Ovary (tissue), 9 donors: ENCODE results near the gene HSPB1. TPM values are rescaled to one million over a fixed set of nuclear protein-coding genes. Genes with fewer than 3 reads are reported as not detected.
A peak's percentile ranks its signal among the peaks of the same experiment; 100 is the strongest.
"Not testable (repeated sequence)": the region's sequence is repeated elsewhere in the genome, so short reads cannot be mapped to it uniquely, and the experiment has no call there.

ENCODE experiments used
- DNase-seq, 5 donors: peaks; one replicate each; pipeline ENCODE4 v3.0.0-alpha.2; 2019 to 2020
- H3K27ac ChIP-seq, 2 donors: fragments of 200-600 bp; one replicate each; pipeline versions ENCODE4 v1.5.1 to v1.8.0; 2019 to 2022
- H3K27me3 ChIP-seq: fragments of 200-600 bp; one replicate; pipeline ENCODE4 v1.8.0; 2022
- H3K36me3 ChIP-seq: fragments of 200-600 bp; sonication (generic); one replicate; pipeline ENCODE4 v1.5.1; 2019
- H3K4me1 ChIP-seq: one replicate; pipeline ENCODE4 v1.8.1; 2013; ENCODE audit warnings: mild to moderate bottlenecking, moderate library complexity; ENCODE audit not compliant: insufficient read depth
- H3K4me3 ChIP-seq: fragments of 200-600 bp; sonication (generic); one replicate; pipeline ENCODE4 v1.5.1; 2017
- H3K9me3 ChIP-seq, 2 donors: fragments of 200-600 bp in 1 of 2; sonication (generic) in 1 of 2; one replicate each; pipeline versions ENCODE4 v1.5.1 to v1.8.1; 2013 to 2019; ENCODE audit warnings: mild to moderate bottlenecking in 1 of 2, moderate library complexity in 1 of 2
- CTCF ChIP-seq, 3 donors: fragments of 450-650 bp in 2 of 3; fragments of 200-600 bp in 1 of 3; IDR thresholded peaks; one replicate each; pipeline versions ENCODE4 v1.5.1 to v1.8.0; 2016 to 2022; ENCODE audit warnings: antibody characterized with exemption in 3 of 3, mild to moderate bottlenecking in 1 of 3
- EP300 ChIP-seq: sonication (generic); formaldehyde crosslinking; IDR thresholded peaks from one replicate; pipeline ENCODE4 v1.6.1; 2017; ENCODE audit warnings: antibody characterized with exemption
- POLR2A ChIP-seq: fragments of 450-650 bp; IDR thresholded peaks from one replicate; pipeline ENCODE4 v1.6.1; 2017; ENCODE audit warnings: antibody characterized with exemption, mild to moderate bottlenecking, moderate library complexity
- WGBS, 3 donors: extraction: QIAGEN DNeasy Blood & Tissue Kit in 1 of 3; methylation state at CpG; one replicate each; pipeline versions ENCODE4 v1.1.5 to v1.1.7; 2013 to 2017; 5-methylcytosine and 5-hydroxymethylcytosine counted together
- intact Hi-C, 4 donors: fragments of 100-400 bp; cut with DNase I; formaldehyde crosslinking; loops; one replicate each; pipeline versions ENCODE4 v1.11.0 to v1.15.1; 2022 to 2023
- polyA plus RNA-seq, 2 donors: library from polyadenylated mRNA; stranded (reverse); fragments of 200-250 nt in 1 of 2; fragments of 350-450 nt in 1 of 2; fragmentation: Illumina TruSeq in 1 of 2; extraction: RNeasy Lipid Tissue Mini Kit (QIAGEN cat#74804) in 1 of 2; gene quantifications; one replicate each; pipeline ENCODE4 v1.2.3, GENCODE V29; 2013 to 2014
- total RNA-seq, 7 donors: library from RNA; depleted of rRNA in 2 of 7; stranded (reverse); fragments of >200 nt in 2 of 7; fragmentation: NEBNext Ultra II Directional in 3 of 7; extraction: Animal tissue kit (Norgen Biotek cat#: 25700) in 3 of 7; gene quantifications; one replicate each; pipeline versions ENCODE4 v1.1.0 to v1.2.4, GENCODE V29; 2016 to 2023
- donor health status: DM: no; HTN: no; CAD: no; lungs with moderate emphysema.
- donor health status: DM: no; HTN: no; CAD: no.
- donor health status: Bipolar disorder and iron deficiency.
- donor health status: DM: yes; HTN: yes; CAD: no.
- donor health status: DM: no; HTN: no; CAD: no.
- donor health status: DM: yes; HTN: yes; CAD: no.

The HSPB1 gene
- total and polyA plus RNA-seq, 9 donors: 5.7 to 913 (median 430) TPM

DNA sequence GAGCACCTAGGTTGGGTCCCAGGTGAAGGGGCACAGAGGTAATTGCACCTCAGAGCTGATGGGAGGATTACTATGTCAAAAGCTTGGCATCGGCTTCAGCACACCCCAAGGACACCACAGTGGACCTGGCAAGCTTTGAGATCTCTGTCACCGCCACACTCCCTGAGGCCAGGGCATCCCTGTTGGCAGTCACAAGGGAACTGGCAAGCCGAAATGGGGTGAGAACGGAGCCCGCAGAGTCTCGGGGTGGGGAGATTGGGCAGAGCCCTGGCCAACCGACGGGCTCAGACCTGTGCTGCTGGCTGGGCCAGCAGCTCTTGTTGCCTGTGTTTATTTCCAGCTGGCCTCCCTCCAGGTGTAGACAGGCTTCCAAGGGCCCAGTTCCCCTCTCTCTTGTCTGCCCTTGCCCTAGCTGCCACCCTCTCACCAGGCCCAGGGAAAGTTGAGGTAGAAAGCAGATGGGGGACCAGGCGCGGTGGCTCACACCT is 2.5 kb downstream of the HSPB1 start:
- Histone ChIP-seq H3K27ac (peak overlapping the region in 1 of 2 donors; percentile 99), H3K4me3 (no peak overlapping the region), H3K27me3 (no peaks in the 10 kb centered on the region), H3K4me1 (peaks cover 9% of the 10 kb centered on the region), H3K36me3 (no peaks in the 10 kb centered on the region), H3K9me3 (no peaks in the 10 kb centered on the region)
- DNase-seq: peak in 4 of 5 donors; percentile 52 to 70 (median 62)
- intact Hi-C loops: no loop called here
- TF ChIP-seq CTCF (IDR thresholded peaks at IDR 0.05) (no peak), EP300 (no peak), POLR2A (no peak)
- WGBS, 3 donors: 43 to 48% (median 45%) methylated on average over 10 of the region's 10 CpGs

- H3K27me3 ChIP-seq, H3K4me3 ChIP-seq, H3K4me1 ChIP-seq, H3K36me3 ChIP-seq, H3K9me3 ChIP-seq, intact Hi-C loops, H3K27ac ChIP-seq, DNase-seq: not testable (repeated sequence)
- 87 to 92% (median 91%) methylated on average over 12 of the region's 12 CpGs for WGBS, 3 donors
These were observed 6.4 kb downstream of the HSPB1 start for GRCh38 chr7:76308874-76309273.

- not testable (repeated sequence) for H3K36me3 ChIP-seq
- intact Hi-C loops: loop anchor here in 3 of 4 donors (5.0 to 10.0 kb wide), 3 partner anchors 122 to 145 kb away; no protein-coding TSS in a partner anchor
- 94 to 96% (median 96%) methylated on average over 42 to 50 of the region's 50 CpGs for WGBS, 3 donors
These were observed 7.0 kb downstream of the HSPB1 start for GRCh38 chr7:76309341-76310101.

DNA sequence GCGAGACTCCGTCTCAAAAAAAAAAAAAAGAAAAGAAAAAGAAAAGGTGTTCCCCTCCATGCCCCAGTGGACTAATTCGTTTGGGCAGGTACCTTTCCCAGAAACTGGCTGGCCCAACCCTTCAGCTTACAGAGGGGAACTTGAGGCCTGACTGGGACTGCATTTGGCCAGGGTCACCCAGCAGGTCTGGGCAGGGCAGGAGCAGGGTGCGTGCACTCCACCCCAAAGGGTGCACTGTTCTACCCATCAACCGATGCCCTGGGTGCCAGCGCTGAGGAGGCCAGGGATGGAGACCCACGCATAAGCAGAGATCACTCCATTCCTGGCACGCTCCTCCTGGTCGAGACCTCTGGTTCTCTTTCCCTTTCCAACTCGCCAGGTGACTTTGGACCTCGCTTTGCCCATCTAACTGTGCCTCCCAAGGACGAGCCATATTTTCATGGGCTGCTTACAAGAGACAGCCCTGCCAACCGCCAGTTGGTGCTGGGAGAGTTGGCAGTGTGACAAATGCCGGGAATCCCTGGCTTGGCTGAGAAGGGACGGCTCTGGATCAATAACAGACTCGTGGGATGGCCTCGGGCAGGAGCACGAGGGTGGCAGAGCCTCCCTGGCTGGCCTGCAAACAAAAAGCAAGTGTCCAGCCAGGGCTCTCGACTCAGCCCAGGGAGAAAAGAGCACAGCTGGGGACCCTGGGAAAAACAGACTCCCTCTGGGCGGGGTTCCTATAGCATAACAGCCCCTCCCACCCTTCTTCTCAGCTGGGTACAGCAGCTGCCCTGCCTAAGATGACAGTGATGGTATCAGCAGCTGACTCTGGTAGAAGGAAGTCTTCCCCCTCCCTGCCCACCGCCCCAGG is 7.9 kb downstream of the HSPB1 start:
- Histone ChIP-seq H3K4me3 (no peak overlapping the region), H3K27me3 (no peaks in the 10 kb centered on the region), H3K9me3 (no peaks in the 10 kb centered on the region), H3K36me3 (no peaks in the 10 kb centered on the region), H3K27ac (peak overlapping the region in 1 of 2 donors; percentile 10), H3K4me1 (no peaks in the 10 kb centered on the region)
- WGBS, 3 donors: 58 to 71% (median 65%) methylated on average over 21 of the region's 21 CpGs
- DNase-seq: no peak
- intact Hi-C loops: loop anchor here in 3 of 4 donors (5.0 to 10.0 kb wide), 3 partner anchors 123 to 146 kb away; no protein-coding TSS in a partner anchor
- TF ChIP-seq EP300 (no peak), POLR2A (no peak), CTCF (IDR thresholded peaks at IDR 0.05) (no peak)

More at GRCh38 chr7:76309341-76310101, 7.0 kb downstream of the HSPB1 start:
- DNase-seq, H3K9me3 ChIP-seq, H3K27me3 ChIP-seq, H3K27ac ChIP-seq, H3K4me1 ChIP-seq, H3K4me3 ChIP-seq: not testable (repeated sequence)

- H3K4me1 ChIP-seq, H3K27me3 ChIP-seq, DNase-seq, H3K4me3 ChIP-seq, H3K9me3 ChIP-seq, H3K36me3 ChIP-seq, H3K27ac ChIP-seq: not testable (repeated sequence)
- intact Hi-C loops: loop anchor here in 3 of 4 donors (5.0 to 10.0 kb wide), 3 partner anchors 125 to 147 kb away; no protein-coding TSS in a partner anchor
- WGBS, 3 donors: 94 to 98% (median 94%) methylated on average over 6 of the region's 6 CpGs
These were observed 9.4 kb downstream of the HSPB1 start for GRCh38 chr7:76311838-76312237.
